Fibroblast of villous mesenchyme (primary cell): ENCODE measurements around the gene PPP1R10. TPM values are rescaled to one million over a fixed set of nuclear protein-coding genes. Genes with fewer than 3 reads are reported as not detected.

Source experiments
- DNase-seq: peaks from one replicate; pipeline ENCODE4 v3.0.0-alpha.2; 2010; ENCODE audit warnings: low read depth
- H3K4me3 ChIP-seq: 2 replicates; pipeline ENCODE4 v1.5.1; 2011; ENCODE audit warnings: low read depth, mild to moderate bottlenecking, low read length
- total RNA-seq: library from RNA; depleted of rRNA; stranded (reverse); fragments of >200 nt; gene quantifications from 2 replicates; pipeline ENCODE4 v1.2.3, GENCODE V29; 2012
- TF ChIP-seq, protein P1 (sequence below): IDR thresholded peaks from 2 replicates; pipeline ENCODE4 v1.5.1; 2012; ENCODE audit warnings: low read depth, mild to moderate bottlenecking, low read length; ENCODE audit not compliant: insufficient read depth

The PPP1R10 gene
- total RNA-seq, 1 donor: 70.4 TPM

DNA sequence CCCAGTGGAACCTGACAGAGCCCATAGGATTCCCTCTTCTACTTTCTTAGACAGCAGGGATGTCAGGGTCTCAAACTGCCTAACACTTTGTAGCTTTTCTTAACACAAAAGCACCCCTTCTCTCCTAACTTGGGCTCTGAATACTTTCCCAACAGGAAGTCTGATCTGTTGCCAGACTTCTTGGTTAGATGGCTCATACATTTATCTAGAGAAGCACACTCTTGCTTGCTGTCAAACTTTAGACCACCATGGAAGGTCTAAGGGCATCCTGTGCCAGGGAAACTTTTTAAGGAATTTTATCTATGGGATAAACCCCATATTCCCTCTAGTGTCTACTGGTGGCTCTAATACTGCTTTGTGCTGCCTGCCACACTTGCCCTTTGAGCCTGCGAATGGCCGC is 26.6 kb upstream of the PPP1R10 start:
- no peak overlapping the region for H3K4me3 ChIP-seq
- TF ChIP-seq, protein P1, sequence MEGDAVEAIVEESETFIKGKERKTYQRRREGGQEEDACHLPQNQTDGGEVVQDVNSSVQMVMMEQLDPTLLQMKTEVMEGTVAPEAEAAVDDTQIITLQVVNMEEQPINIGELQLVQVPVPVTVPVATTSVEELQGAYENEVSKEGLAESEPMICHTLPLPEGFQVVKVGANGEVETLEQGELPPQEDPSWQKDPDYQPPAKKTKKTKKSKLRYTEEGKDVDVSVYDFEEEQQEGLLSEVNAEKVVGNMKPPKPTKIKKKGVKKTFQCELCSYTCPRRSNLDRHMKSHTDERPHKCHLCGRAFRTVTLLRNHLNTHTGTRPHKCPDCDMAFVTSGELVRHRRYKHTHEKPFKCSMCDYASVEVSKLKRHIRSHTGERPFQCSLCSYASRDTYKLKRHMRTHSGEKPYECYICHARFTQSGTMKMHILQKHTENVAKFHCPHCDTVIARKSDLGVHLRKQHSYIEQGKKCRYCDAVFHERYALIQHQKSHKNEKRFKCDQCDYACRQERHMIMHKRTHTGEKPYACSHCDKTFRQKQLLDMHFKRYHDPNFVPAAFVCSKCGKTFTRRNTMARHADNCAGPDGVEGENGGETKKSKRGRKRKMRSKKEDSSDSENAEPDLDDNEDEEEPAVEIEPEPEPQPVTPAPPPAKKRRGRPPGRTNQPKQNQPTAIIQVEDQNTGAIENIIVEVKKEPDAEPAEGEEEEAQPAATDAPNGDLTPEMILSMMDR: no peak
- no peak for DNase-seq

DNA sequence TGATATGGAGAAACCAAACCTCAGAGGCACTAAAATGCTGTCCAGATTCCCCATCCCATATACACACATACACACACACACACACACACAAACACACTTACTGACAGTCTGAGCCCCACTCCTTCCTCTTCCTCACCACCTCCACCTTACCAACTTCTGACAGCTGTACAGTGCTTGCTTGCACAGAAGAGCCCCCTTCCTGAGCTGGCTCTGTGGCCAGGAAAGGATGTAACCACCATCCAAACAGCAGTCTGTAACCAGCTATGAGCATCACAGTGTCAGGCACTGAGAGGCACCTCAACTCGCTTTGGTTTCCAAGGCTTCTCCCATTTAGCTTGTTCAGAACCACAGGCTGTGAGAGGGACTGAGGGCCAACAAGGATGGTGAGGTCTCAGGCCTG is 24.0 kb upstream of the PPP1R10 start:
- no peak overlapping the region for H3K4me3 ChIP-seq
- TF ChIP-seq, protein P1: no peak
- DNase-seq: no peak

DNA sequence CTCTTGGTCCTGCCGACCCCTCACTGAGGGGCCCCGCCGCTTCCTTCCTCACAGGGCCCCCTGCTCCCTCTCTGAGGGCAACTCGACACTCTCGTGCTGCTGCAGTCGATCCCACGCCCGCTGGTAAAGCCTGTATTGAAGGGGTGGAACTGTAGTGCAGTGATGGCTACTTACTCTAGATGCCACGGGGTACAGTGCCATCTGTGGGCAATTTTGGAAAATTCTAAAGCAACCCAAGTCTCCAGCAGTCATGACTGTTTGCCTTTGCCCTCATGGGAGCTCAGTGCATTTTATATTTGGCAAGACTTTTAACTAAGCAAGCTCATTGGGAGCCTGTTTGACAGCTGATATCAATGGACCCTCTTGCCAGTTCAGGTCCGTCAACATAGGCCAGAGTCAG is 23.4 kb upstream of the PPP1R10 start:
- TF ChIP-seq, protein P1: no peak
- no peak for DNase-seq

DNA sequence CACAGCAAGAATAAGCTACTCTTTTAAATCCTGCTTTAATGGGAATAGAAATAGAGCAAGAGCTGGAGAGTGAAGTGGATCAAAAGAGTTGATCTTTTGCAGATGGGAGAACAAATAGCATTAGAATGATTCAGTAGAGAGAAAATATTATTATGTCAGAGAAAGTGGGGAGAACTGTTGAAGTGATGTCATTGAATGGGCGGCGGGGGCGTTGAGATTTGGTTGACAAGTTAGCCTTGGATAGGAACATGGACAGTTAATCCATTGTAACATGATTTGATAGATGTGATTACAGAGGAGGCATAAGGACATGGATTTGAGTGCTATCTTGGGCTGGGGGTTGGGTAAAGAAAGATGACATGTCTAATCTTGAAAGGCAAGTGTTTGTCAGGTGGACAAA is 18.8 kb upstream of the PPP1R10 start:
- no peak overlapping the region for H3K4me3 ChIP-seq
- TF ChIP-seq, protein P1: no peak
- DNase-seq: no peak

More for the DNA sequence above, 23.4 kb upstream of the PPP1R10 start:
- H3K4me3 ChIP-seq: no peak overlapping the region

DNA sequence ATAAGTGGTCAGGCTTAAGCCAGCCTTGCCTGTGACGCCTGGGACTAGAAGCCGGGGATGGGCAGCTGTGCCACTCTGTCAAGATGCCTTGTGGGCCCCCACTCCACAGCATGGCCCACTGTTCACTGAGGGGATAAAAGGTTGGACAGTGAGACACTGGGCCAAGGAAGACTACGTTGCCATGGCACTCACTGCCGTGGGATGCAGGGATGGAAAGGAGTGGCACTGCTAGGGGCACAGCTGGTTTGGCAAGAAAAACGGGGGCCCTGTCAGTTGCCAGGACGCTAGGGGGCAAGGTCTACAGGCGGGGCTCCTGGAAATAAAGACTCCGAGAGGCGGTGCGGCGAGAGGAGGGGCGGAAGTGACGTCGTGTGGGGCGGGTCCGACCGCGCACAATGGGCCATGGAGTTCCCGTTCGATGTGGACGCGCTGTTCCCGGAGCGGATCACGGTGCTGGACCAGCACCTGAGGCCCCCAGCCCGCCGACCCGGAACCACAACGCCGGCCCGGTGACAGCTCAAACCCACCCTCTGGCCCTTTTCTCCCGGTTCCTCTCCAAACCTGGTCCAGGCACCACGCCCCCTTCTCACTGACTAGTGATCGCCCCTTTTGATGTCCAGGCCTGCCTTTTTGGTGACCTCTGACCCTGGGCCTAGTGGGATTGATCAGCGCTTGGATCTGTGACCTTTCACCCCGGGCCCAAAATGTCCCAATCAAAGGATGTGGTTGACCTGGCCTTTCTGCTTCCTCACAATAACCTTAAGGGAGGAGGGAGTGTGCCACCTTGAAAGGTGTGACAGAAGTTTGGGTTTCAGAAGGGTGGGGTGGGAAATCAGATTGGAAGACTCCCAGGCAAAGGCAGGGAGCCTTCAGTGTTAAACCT is 9.7 kb upstream of the PPP1R10 start, which contains the start of gene ATAT1:
Gene ATAT1, plus strand, starts transcription at position 391 of the 883 bp plus-strand sequence.
- TF ChIP-seq, protein P1: peak; percentile 41
- DNase-seq: peak; percentile 75
- H3K4me3 ChIP-seq: peak within 1 kb of the TSS; percentile 79

DNA sequence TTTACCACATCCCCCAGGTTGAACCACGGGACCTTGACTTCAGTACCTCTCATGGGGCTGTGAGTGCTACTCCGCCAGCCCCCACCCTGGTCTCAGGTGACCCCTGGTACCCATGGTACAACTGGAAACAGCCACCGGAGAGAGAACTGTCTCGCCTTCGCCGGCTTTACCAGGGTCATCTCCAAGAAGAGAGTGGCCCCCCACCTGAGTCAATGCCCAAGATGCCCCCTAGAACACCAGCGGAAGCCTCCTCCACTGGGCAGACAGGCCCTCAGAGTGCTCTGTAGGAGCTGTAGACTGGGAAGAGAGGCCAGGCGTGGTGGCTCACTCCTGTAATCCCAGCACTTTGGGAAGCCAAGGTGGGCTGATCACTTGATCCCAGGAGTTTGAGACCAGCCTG is 8.5 kb upstream of the PPP1R10 start:
- H3K4me3 ChIP-seq: no peak overlapping the region
- TF ChIP-seq, protein P1: no peak
- DNase-seq: no peak
